Left forelimb (tissue), 1 donor: ENCODE data around the gene SIX4.
"Not testable (repeated sequence)": the region's sequence is repeated elsewhere in the genome, so short reads cannot be mapped to it uniquely, and the experiment has no call there.

Experiments used
- DNase-seq: peaks from one replicate; pipeline ENCODE4 v3.0.0-alpha.2; 2018; ENCODE audit warnings: low spot score

Gene SIX4

DNA sequence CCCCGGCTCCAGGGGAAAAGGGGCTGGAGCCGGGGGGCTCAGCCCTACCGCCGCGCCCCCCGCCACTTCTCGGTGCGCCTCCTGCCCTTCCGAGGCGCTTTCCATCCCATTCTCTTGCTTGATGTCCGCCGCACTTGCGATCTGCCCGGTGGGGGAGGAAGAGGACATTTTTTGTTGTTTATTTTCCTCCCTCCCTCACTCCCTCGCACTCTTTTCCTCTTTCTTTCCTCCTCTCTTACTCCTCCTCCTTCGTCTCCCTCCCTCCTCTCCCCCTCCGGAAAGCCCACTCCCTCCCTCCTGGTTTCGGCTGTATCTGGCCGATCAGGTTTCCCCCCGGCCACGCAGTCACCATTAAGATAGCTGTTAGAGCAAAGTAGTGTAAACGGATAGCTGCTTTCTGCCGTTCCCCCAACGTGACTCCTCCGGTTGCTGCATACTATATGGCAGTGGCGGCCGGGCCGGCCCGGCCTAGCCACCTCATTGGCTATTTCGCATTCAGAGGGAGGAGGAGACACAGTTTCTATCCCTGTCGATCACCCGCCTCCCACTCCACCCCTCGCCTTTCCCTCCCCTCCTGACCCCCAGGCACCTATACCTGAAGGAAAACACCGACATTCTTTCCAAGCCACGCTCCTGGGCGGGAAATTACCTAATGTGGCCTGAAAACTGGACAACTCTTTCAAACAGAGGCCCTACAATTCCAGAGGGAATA, at the start of gene SIX4:
SIX4 (minus strand) TSS at position 445 of the 712 bp plus-strand sequence; CDS start at position 168, 277 bp downstream.
- DNase-seq: peak; percentile 76

DNA sequence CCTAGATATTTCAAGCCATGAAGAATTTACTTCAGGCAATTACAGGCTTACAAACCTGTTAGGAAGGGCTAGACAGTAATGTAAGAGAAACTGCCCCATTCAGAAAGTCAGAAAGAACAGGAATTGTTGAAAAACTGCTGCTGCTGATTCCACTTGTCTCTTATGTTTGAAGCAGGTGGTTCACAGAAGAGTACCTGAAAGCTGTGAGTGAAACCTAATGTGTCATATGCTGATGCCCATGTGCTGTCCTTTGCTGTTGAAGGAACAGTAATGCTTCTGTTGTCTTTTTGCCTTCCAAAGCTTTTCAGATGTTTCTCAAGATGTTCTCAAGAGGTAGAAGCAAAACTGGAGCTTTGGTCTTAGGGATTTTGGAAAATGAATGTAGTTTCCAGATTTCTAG, 49.4 kb upstream of the SIX4 start:
- no peak for DNase-seq

GRCh38 chr14:60771117-60771516, 47.0 kb upstream of the SIX4 start:
- DNase-seq: no peak

DNA sequence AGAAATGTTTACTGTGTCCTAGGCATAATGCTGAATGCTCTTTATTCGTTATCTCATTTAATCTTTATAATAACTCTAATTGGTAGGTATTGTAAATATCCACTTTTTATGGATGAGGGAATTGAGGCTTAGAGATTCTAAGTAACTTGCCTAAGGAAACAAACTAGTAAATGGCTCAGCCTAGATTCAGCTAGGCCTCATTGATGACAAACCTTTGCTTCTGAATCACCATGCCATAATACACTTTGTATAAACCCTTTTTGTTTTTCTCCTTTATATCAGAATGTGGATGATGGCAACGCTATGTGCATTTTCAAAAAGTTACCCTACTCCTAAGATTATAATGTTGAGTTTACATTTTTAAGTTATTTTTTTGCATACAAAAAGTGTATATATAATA, 44.5 kb upstream of the SIX4 start:
- no peak for DNase-seq

- no peak for DNase-seq
Observed at GRCh38 chr14:60760644-60761364, 36.7 kb upstream of the SIX4 start.

GRCh38 chr14:60760209-60760608, 36.1 kb upstream of the SIX4 start:
- no peak for DNase-seq

- no peak for DNase-seq
Observed at GRCh38 chr14:60758885-60759284, 34.7 kb upstream of the SIX4 start.

- no peak for DNase-seq
Observed at GRCh38 chr14:60757567-60758002, 33.4 kb upstream of the SIX4 start.

- DNase-seq: no peak
Observed at GRCh38 chr14:60756847-60757246, 32.7 kb upstream of the SIX4 start.

GRCh38 chr14:60753264-60754119, 29.3 kb upstream of the SIX4 start:
- no peak for DNase-seq

DNA sequence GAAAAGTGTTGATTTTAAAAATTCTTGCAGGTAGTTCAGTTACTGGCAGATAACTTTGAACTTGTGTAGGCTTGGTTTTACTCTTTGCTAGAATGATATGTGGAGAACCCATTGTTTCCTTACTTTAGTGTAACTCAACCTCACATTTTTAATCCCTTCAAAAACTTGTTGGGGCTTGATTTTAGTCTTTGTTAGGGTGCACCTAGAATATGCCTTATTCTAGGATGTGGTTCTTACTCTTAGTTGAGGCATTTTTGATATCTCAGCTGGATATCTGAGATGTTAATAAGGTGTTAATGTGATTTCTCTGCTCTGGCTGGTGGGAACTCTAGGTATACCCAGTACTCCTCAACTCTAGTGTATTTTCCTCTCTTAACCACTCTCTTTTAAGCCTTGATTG, 20.4 kb upstream of the SIX4 start:
- DNase-seq: no peak

DNA sequence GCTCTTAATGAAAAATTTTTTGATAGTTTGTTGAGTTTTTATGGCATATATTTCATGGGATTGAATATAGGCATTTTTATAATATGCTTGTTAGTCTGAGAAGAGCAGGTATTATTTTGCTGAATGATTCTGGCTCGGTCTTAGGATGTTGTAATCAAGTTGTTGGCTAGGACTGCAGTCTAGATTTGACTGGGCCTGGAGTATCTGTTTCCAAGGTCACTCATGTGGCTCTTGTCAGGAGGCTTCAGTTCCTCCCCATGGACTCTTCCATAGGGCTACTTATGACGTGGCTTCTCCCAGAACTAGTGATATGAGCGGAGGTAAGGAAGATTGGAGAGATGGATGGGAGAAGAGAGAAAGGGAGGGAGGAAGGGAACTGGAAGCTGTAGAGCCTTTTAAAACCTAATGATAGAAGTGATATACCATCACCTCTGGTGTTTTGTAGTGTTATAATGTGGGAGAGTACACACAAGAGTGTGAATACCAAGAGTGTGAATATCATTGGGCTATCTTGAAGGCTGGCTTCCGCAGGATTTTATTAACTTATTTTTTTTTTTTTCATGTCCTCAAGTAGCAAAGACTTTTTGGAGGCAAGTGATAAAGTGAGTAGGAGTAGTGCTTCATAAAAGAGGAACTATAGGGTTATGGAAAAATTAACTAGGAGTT, 14.8 kb upstream of the SIX4 start:
- DNase-seq: no peak

GRCh38 chr14:60736494-60736893, 12.3 kb upstream of the SIX4 start:
- DNase-seq: no peak

- no peak for DNase-seq
Observed at GRCh38 chr14:60735416-60735815, 11.3 kb upstream of the SIX4 start.

DNA sequence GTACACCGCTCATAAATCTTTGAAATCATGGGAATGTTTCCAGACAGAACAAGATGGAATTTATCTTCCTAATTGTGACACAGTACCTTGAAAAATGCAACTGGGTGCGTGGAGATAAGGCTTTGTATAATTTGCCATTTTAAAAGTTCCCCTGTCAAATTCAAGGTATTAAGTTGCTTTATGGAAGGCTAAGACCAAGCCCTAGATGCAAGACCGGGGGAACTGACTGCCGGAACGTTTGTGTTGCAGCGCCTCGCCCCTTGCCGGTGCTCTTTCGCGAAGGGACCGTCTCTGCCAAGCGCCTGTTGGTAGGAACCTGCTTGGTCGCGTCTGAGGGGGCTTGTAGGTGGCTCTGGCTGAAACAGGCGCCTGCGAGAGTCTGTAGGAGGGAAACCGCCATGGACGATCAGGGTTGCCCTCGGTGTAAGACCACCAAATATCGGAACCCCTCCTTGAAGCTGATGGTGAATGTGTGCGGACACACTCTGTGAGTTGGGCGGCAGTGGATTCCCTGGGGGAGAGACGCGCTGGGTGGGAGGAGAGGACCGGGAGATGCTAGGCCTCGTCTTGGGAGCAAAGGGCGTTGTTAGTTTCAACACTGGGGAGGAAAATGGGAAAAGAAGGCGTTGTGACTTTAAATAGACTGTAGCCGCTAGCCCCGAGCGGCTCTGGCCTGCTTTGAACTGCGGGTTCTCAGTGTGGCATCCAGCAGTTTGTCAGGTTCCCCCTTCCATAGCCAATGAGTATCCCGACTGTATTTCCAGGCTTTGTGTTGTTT, 10.5 kb upstream of the SIX4 start, which contains the start of gene MNAT1:
MNAT1 (plus strand) TSS at position 297 of the 778 bp plus-strand sequence; CDS start at position 399, 102 bp downstream.
- DNase-seq: peak; percentile 89

DNA sequence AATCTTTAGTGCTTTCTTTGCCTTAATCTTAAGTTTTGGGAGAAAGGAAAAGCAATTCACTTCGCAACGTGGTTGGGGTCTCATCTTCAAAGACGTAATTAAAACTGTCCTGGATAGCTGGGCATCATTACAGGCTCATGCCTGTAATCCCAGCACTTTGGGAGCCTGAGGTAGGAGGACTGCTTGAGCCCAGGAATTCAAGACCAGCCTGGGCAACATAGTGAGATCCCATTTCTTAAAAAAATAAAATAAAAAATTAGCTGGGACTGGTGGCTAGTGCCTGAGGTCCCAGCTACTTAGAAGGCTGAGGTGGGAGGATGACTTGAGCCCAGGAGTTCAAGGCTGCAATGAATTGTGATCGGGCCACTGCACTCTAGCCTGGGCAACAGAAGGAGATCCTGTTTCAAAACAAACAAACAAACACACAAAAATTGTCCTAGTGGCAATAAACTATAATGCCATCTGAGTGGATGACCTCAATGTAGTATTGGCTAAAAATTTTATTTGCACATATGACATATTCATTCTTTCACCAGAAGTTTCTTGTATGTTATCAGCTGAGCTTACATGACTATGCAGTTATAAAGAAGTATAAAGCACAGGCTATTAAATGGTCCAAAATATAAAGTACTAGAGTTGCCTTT, 8.8 kb upstream of the SIX4 start:
- DNase-seq: no peak

GRCh38 chr14:60731291-60731690, 7.1 kb upstream of the SIX4 start:
- DNase-seq: not testable (repeated sequence)

DNA sequence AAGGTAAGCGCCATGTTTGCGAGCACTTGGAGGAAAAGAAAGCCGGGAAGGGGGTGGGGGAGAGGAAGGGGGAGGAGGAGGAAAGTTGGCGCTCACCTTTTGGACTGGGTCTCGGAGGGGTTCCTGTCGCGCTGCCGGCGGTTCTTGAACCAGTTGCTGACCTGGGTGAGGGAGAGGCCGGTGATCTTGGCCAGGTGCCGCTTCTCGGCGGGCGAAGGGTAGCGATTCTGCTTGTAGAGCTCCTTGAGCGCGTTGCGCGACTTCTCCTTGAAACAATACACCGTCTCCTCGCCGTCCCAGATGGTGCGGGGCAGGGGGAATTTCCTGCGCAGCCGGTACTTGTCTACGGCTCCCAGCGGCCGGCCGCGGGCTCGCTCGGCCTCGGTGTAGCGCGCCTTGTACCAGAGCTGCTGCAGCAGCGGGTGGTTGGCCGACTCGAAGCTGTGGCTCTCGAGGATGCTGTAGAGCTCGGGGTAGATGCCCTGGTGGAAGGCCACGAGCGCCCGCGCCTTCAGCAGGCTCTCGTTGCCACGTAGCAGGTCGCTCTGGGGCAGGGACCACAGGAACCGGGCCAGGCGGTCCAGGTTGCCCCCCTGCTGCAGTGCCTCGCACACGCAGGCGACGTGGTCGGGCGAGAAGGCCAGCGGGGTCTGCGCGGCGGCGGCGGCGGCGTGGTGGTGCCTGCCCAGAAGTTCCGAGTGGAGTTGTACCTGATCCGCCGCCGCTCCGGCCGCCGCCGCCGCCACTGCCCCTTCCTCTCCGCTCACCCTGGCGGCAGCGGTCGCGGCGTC, 840 bp downstream of the SIX4 start:
- peak; percentile 77 for DNase-seq

DNA sequence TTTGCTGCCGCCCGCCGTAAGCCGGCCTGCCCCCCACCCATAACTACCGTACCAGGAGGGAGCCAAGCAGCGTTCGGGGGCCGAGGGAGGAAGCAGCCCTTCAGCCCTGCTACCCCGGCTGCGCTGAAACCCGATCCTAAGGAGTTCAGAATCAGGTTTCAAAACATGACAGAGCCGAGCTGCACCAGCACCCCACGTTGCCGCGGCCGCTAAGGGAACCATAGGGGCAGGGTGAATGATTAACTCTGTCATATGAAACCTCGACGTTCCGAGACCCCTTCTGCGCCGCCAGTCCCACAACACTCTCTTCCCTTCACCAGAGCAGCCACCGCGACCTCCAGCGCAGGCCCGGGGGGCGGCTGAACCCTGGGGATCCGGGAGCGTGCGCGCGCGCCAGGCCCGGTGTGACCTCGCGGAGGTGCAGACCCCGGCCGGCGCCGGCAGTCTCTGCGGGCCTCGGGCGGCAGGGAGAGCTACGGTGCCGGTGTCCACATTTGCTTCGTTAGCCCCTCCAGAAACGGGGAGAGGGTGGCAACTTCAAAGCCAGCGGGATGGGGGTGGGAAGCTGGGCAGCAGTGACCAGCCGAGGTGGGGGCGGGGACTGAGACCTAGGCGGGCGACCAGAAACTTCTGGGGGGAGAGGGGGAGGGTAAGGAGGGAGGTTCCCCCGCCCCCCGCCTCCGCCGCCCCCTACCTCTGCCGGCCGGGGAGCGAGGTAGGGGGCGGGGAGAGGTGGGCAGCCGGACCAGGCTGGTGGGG, 1.6 kb downstream of the SIX4 start:
- peak; percentile 75 for DNase-seq
